ENCODE results near the gene TGFBR3L.

The TGFBR3L gene

DNA sequence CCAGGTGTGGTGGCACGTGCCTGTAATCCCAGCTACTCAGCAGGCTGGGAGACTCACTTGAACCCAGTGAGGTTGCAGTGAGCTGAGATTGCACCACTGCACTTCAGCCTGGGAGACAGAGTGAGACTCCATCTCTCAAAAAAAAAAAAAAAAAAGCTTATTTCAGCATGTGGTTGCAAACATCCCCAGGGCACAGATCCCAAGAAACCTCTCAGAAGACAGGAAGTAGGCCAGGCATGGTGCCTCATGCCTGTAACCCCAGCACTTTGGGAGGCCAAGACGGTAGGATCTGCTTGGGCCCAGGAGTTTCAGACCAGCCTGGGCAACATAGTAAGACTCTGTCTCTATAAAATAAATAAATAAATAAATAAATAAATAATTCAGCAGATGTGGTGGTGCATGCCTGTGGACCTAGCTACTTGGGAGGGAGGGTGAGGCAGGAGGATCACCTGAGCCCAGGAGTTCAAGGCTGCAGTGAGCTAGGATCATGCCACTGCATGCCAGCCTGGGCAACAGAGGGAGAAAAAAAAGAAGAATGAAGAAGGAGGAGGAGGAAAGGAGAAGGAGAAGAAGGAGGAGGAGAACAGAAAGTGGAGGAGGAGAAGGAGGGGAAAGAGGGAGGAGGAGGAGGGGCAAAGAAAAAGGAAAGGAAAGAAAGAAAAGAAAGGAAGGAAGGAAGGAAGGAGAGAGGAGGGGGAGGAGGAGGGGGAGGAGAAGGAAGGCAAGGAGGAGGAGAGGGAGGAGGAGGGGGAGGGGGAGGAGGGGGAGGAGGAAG, 30.6 kb upstream of the TGFBR3L start:
- TF ChIP-seq, protein P1, sequence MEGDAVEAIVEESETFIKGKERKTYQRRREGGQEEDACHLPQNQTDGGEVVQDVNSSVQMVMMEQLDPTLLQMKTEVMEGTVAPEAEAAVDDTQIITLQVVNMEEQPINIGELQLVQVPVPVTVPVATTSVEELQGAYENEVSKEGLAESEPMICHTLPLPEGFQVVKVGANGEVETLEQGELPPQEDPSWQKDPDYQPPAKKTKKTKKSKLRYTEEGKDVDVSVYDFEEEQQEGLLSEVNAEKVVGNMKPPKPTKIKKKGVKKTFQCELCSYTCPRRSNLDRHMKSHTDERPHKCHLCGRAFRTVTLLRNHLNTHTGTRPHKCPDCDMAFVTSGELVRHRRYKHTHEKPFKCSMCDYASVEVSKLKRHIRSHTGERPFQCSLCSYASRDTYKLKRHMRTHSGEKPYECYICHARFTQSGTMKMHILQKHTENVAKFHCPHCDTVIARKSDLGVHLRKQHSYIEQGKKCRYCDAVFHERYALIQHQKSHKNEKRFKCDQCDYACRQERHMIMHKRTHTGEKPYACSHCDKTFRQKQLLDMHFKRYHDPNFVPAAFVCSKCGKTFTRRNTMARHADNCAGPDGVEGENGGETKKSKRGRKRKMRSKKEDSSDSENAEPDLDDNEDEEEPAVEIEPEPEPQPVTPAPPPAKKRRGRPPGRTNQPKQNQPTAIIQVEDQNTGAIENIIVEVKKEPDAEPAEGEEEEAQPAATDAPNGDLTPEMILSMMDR (conservative IDR thresholded peaks at IDR 0.05) = no peak
- no peak for TF ChIP-seq ZFX (IDR thresholded peaks at IDR 0.05)
- H3K27ac ChIP-seq = no peak overlapping the region

DNA sequence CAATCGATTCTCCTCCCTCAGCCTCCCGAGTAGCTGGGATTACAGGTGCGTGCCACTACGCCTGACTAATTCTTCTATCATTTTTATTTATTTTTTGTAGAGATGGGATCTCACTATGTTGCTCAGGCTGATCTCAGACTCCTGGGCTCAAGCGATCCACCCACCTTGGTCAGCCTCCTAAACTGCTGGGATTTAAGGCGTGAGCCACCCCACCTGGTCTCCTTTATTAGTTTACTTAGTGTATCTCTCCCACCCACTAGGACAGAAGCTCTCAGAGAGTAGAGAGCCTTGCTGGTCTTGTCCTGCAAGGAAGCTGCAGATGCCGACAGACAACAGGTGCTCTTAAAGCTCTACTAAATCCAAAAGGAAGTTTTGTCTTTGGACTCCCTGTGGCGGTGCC, 28.8 kb upstream of the TGFBR3L start:
- H3K27ac ChIP-seq = no peak overlapping the region
- TF ChIP-seq ZFX (IDR thresholded peaks at IDR 0.05) = no peak
- TF ChIP-seq, protein P1 (conservative IDR thresholded peaks at IDR 0.05) = no peak

DNA sequence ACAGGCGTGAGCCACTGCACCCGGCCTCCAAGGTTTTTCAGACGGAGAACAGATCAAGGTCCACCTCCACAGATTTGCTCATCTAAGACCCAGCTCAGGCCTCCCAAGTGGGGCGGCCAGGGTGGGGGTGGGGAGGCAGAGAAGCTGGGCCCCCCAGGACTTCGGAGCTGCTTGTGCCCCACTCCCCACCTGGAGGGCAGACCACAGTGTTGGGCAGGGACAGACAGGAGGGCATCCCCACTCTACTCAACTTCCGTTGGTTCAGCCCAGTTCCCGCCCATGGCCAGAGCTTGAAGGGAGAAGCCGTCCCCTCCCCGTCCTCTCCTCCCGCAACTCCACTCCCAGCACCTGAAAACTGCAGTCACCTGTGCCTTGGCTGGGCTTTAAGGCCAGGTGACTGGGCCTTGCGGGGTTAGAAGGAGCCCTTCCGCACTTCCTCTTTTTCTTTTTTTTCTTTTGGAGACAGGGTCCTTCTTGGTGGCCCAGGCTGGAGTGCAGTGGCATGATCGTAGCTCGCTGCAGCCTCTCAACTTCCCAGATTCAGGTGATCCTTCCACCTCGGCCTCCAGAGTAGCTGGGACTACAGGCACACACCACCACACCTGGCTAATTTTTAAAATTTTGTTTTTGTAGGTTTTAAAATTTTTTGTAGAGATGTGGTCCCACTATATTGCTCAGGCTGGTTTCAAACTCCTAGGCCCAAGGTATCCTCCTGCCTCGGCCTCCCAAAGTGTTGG, 27.1 kb upstream of the TGFBR3L start:
- TF ChIP-seq, protein P1 (conservative IDR thresholded peaks at IDR 0.05) = no peak
- no peak for TF ChIP-seq ZFX (IDR thresholded peaks at IDR 0.05)
- peak overlapping the region; percentile 71 for H3K27ac ChIP-seq

DNA sequence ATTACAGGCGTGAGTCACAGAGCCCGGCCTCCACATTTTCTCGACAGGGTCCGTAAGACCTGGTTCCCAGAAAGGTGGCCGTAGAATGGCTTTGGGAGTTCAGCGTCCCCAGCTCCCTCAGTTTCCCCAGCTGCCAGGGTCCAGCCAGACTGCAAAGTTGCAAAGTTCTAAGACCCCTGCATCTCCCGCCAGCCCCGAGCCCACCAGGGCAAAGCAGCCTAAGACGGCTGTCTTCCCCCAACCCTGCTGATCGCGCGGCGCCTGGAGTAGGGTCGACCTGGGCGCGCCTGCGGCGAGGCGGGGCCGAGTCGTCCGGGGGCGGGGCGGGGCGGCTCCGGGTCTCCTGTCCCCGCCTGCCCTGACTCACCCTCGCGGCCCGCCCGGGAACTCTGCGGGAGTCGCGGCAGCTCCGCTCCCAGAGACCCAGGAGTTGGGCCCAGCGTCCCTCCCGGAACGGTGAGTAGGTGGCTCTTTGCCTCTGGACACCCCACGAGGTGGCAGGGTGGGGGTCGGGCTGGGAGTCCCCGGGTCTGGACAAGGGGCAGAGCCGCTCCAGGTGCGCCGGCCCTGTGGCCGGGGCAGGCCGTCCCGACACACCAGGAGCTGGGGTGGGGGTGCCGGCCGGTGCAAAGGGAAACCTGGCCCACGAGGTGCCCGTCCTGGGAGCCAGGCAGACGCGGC, 26.3 kb upstream of the TGFBR3L start, which contains the start of gene LRRC8E:
Gene LRRC8E (plus strand): TSS at position 366 of the 681 bp plus-strand sequence. CDS start 7,094 bp downstream, outside the sequence.
- H3K27ac ChIP-seq = peak within 1 kb of the TSS; percentile 71

DNA sequence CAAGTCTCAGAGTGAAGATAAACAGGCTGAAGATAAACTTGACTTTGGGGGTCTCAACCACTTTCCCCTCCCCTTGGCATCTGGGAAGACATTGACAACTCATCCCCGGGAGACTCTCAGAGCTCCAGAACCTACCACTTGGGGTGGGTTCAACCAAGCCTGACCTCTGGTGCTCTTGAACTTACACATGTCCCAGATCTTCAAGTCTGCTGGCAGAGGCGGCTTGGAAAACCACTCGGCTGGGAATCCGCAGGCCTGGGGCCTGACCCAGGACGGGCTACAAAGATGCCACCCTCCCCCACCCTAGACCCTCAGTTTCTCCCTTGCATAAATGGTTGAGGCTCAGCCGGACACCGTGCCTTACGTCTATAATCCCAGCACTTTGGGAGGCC, 25.8 kb upstream of the TGFBR3L start:
- TF ChIP-seq ZFX (IDR thresholded peaks at IDR 0.05) = no peak
- TF ChIP-seq, protein P1 (conservative IDR thresholded peaks at IDR 0.05) = no peak
- H3K27ac ChIP-seq = peak overlapping the region; percentile 71

More for the DNA sequence above, 26.3 kb upstream of the TGFBR3L start, which contains the start of gene LRRC8E:
- TF ChIP-seq, protein P1 (conservative IDR thresholded peaks at IDR 0.05) = no peak
- peak; percentile 79; the same call in 1 of the 2 replicates for TF ChIP-seq ZFX (IDR thresholded peaks at IDR 0.05)

DNA sequence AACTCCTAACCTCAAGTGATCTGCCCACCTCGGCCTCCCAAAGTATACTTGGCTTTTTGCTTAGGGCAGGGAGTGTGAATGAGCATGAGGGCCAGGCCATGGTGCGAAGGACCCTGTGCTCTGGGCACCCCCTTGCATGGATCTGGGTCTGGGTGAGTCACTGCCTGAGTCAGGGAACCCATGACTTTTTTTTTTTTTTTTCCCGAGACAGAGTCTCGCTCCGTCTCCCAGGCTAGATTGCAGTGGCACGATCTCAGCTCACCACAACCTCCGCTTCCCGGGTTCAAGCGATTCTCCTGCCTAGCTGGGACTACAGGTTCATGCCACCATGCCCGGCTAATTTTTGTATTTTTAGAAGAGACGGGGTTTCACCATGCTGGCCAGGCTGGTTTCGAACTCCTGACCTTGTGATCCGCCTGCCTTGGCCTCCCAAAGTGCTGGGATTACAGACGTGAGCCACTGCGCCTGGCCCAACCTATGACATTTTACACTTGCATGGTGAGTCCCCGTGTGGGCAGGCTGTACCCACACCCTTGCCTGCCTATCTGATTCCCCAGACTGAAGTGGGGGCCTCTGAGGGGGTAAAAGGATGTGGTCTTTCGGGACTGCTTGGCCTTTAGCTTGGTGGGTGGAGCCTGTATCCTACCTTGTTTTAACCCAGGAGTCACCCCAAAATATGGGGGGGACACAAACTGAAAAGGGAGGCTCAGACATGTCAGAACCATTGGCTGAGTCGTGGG, 21.1 kb upstream of the TGFBR3L start:
- H3K27ac ChIP-seq = peak overlapping the region; percentile 78

DNA sequence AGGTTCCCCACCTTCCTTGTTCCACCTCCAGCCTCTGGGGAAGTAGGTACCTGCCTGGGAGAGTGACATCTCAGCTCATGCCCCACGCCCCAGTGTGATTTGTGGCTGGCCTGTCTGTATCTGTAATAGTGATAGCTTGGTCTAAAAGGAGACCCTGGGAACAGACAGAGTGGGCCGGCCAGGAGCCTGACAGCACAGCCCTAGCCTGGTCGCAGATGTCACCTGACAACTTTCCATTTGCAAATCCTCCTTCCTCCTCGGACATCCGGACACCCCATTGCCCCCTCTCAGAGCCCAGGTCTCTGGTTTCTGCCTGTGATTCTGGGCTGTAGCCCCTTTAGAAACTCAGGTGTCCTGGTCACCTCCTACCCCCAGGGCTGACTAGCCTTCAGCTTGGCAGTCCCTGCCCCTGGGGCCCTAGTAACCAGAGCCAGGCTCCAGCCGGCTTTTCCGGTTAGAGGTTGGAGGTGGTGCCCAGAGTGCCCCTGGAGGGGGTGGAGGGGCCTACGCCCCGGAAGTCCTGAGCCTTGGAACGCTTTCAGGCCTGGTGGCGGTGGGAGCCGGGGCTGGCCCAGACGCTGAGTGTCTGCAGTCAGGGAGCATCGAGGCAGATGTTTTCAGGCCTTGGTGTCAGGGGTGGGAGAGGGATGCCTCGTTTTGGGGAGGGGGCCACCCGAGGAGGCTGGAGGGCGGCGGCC, 19.9 kb upstream of the TGFBR3L start:
- TF ChIP-seq, protein P1 (conservative IDR thresholded peaks at IDR 0.05) = no peak
- no peak for TF ChIP-seq ZFX (IDR thresholded peaks at IDR 0.05)
- H3K27ac ChIP-seq = peak overlapping the region; percentile 78

Measured in C4-2B (cell line).